GM23338 (cell line): ENCODE measurements around the gene KDM5C. TPM values are rescaled to one million over a fixed set of nuclear protein-coding genes. Genes with fewer than 3 reads are reported as not detected.

ENCODE experiments used
- ATAC-seq: fragments of 200-7000 bp; cut with Tn5 transposase; 3 replicates; pipeline ENCODE4 v1.9.1; 2020
- DNase-seq: peaks from one replicate; pipeline ENCODE4 v3.0.0-alpha.2; 2015; ENCODE audit warnings: low spot score
- H2AFZ ChIP-seq: fragments of 200-600 bp; sonication (generic); 2 replicates; pipeline ENCODE4 v1.8.0; 2016; ENCODE audit warnings: antibody characterized with exemption, mild to moderate bottlenecking, moderate library complexity
- H3F3A ChIP-seq: fragments of 200-600 bp; sonication (generic); replicated peaks from 2 replicates; pipeline ENCODE4 v1.8.0; 2017; ENCODE audit warnings: antibody characterized with exemption, mixed run types, low read depth
- H3K27ac ChIP-seq: fragments of 200-600 bp; sonication (generic); 2 replicates; pipeline ENCODE4 v1.6.1; 2016; ENCODE audit warnings: low read depth
- H3K27me3 ChIP-seq: fragments of 200-600 bp; sonication (generic); 2 replicates; pipeline ENCODE4 v1.8.0; 2016; ENCODE audit warnings: mild to moderate bottlenecking, mixed run types, moderate library complexity; ENCODE audit not compliant: insufficient read depth
- H3K36me3 ChIP-seq: fragments of 200-600 bp; sonication (generic); 2 replicates; pipeline ENCODE4 v1.8.0; 2016; ENCODE audit warnings: mild to moderate bottlenecking; ENCODE audit not compliant: insufficient read depth
- H3K4me1 ChIP-seq: fragments of 200-600 bp; sonication (generic); 2 replicates; pipeline ENCODE4 v1.8.0; 2016; ENCODE audit warnings: mild to moderate bottlenecking, moderate library complexity; ENCODE audit not compliant: insufficient read depth
- H3K4me2 ChIP-seq: fragments of 200-600 bp; sonication (generic); 2 replicates; pipeline ENCODE4 v1.7.1; 2017; ENCODE audit warnings: mixed run types
- H3K4me3 ChIP-seq: fragments of 200-600 bp; sonication (generic); 2 replicates; pipeline ENCODE4 v1.6.1; 2016; ENCODE audit warnings: mixed run types
- H3K79me2 ChIP-seq: fragments of 200-600 bp; sonication (generic); replicated peaks from 2 replicates; pipeline ENCODE4 v1.8.0; 2017; ENCODE audit warnings: mild to moderate bottlenecking; ENCODE audit not compliant: insufficient read depth
- H3K9me2 ChIP-seq: fragments of 200-600 bp; sonication (generic); 2 replicates; pipeline ENCODE4 v1.8.0; 2017; ENCODE audit not compliant: insufficient read depth
- H4K20me1 ChIP-seq: fragments of 200-600 bp; sonication (generic); replicated peaks from 2 replicates; pipeline ENCODE4 v1.8.0; 2017; ENCODE audit warnings: mild to moderate bottlenecking; ENCODE audit not compliant: insufficient read depth
- H3K27ac Mint-ChIP-seq: 2 replicates; pipeline ENCODE4 v1.8.0; 2020; ENCODE audit warnings: inconsistent platforms, mild to moderate bottlenecking, moderate library complexity, mixed read lengths
- H3K27me3 Mint-ChIP-seq: 3 replicates; pipeline ENCODE4 v1.8.0; 2022; ENCODE audit warnings: low read depth, mild to moderate bottlenecking, moderate library complexity, mixed read lengths, inconsistent platforms; ENCODE audit not compliant: insufficient read depth, poor library complexity
- H3K36me3 Mint-ChIP-seq: 3 replicates; pipeline ENCODE4 v1.8.0; 2021; ENCODE audit warnings: low read depth, mild to moderate bottlenecking, inconsistent platforms, moderate library complexity, mixed read lengths
- H3K4me1 Mint-ChIP-seq: 3 replicates; pipeline ENCODE4 v1.8.0; 2020; ENCODE audit warnings: mild to moderate bottlenecking, inconsistent platforms, mixed read lengths
- H3K4me3 Mint-ChIP-seq: 3 replicates; pipeline ENCODE4 v1.8.0; 2021; ENCODE audit warnings: moderate library complexity, mild to moderate bottlenecking, inconsistent platforms, mixed read lengths
- H3K9me3 Mint-ChIP-seq: 3 replicates; pipeline ENCODE4 v1.8.0; 2020; ENCODE audit warnings: moderate library complexity, mild to moderate bottlenecking, inconsistent platforms, mixed read lengths
- CREB1 ChIP-seq: fragments of 250-450 bp; sonication (Bioruptor Pico); IDR thresholded peaks from 2 replicates; pipeline ENCODE4 v1.5.0; 2020; ENCODE audit warnings: low read depth, mild to moderate bottlenecking, moderate library complexity
- CTCF ChIP-seq, 2 experiments: fragments of 200-600 bp in 1 of 2; sonication (generic) in 1 of 2; conservative IDR thresholded peaks; 2 replicates each; pipeline versions ENCODE4 v1.5.1 to v1.6.1; 2016 to 2017; ENCODE audit warnings: antibody characterized with exemption in 2 of 2, low read depth in 2 of 2, mild to moderate bottlenecking in 2 of 2, moderate library complexity in 1 of 2
- ETS1 ChIP-seq: IDR thresholded peaks from 2 replicates; pipeline ENCODE4 v1.6.1; 2016; ENCODE audit warnings: antibody characterized with exemption
- EZH2 ChIP-seq: fragments of 200-600 bp; sonication (generic); IDR thresholded peaks from one replicate; pipeline ENCODE4 v1.8.0; 2017; ENCODE audit warnings: antibody characterized with exemption, mild to moderate bottlenecking, low read depth; ENCODE audit not compliant: unreplicated experiment
- EZH2phosphoT487 ChIP-seq: fragments of 200-600 bp; sonication (generic); IDR thresholded peaks from one replicate; pipeline ENCODE4 v1.8.1; 2018; ENCODE audit warnings: antibody characterized with exemption; ENCODE audit not compliant: unreplicated experiment
- JUNB ChIP-seq: IDR thresholded peaks from one replicate; pipeline ENCODE4 v1.6.1; 2016; ENCODE audit warnings: antibody characterized with exemption; ENCODE audit not compliant: unreplicated experiment
- NANOG ChIP-seq: IDR thresholded peaks from 2 replicates; pipeline ENCODE4 v1.6.1; 2016; ENCODE audit warnings: antibody characterized with exemption, borderline replicate concordance
- POLR2AphosphoS5 ChIP-seq: IDR thresholded peaks from 2 replicates; pipeline ENCODE4 v1.6.1; 2016; ENCODE audit warnings: antibody characterized with exemption, low read depth
- REST ChIP-seq: IDR thresholded peaks from one replicate; pipeline ENCODE4 v1.6.1; 2018; ENCODE audit warnings: antibody characterized with exemption; ENCODE audit not compliant: unreplicated experiment
- STAT1 ChIP-seq: IDR thresholded peaks from one replicate; pipeline ENCODE4 v1.6.1; 2016; ENCODE audit warnings: antibody characterized with exemption; ENCODE audit not compliant: unreplicated experiment
- ZNF114 ChIP-seq: fragments of 250-450 bp; sonication (Bioruptor Pico); IDR thresholded peaks from 2 replicates; pipeline ENCODE4 v1.5.0; 2020; ENCODE audit warnings: mild to moderate bottlenecking, moderate library complexity
- ZNF331 ChIP-seq: fragments of 250-450 bp; sonication (Bioruptor Pico); IDR thresholded peaks from 2 replicates; pipeline ENCODE4 v1.5.0; 2020; ENCODE audit warnings: low read depth, mild to moderate bottlenecking, moderate library complexity
- ZNF462 ChIP-seq: fragments of 250-450 bp; sonication (Bioruptor Pico); IDR thresholded peaks from 2 replicates; pipeline ENCODE4 v1.5.0; 2020; ENCODE audit warnings: mild to moderate bottlenecking, moderate library complexity
- polyA plus RNA-seq: library from polyadenylated mRNA; unstranded; fragments of >200 nt; fragmentation: Nextera tagmentation; extraction: Ambion mirVana; gene quantifications from 2 replicates; pipeline ENCODE4 v1.2.1, GENCODE V29; 2016
- total RNA-seq: library from RNA; depleted of rRNA; stranded (reverse); fragments of >200 nt; shearing (Covaris generic); gene quantifications from 2 replicates; pipeline ENCODE4 v1.2.3, GENCODE V29; 2014

The KDM5C gene
- total and polyA plus RNA-seq, 2 experiments from 2014 or later, result 20.3 to 173 TPM

- Mint-ChIP-seq H3K27me3 (peaks cover 8% of the 10 kb centered on the region), H3K36me3 (peaks cover 19% of the 10 kb centered on the region), H3K27ac (no peak overlapping the region; the same call in 1 of the 2 replicates), H3K4me3 (no peak overlapping the region), H3K9me3 (peaks cover 3% of the 10 kb centered on the region; the same call in 2 of the 3 replicates), H3K4me1 (peaks cover 12% of the 10 kb centered on the region)
- no peak for TF ChIP-seq POLR2AphosphoS5
- TF ChIP-seq JUNB, result no peak
- TF ChIP-seq ZNF462 (CRISPR knock-in tag), result no peak
- TF ChIP-seq NANOG, result no peak
- no peak for TF ChIP-seq CTCF (conservative IDR thresholded peaks at IDR 0.05; ENCODE audit: low read depth in 2 of 2)
- TF ChIP-seq ETS1, result no peak
- no peak for TF ChIP-seq STAT1
- TF ChIP-seq EZH2, result no peak
- no peak for TF ChIP-seq CREB1 (CRISPR knock-in tag)
- TF ChIP-seq EZH2phosphoT487, result no peak
- TF ChIP-seq ZNF114, result no peak
- TF ChIP-seq REST, result no peak
- TF ChIP-seq ZNF331 (CRISPR knock-in tag), result no peak
- no peak for ATAC-seq
- no peaks in the 10 kb centered on the region for H4K20me1 ChIP-seq
- H3K4me1 ChIP-seq, result no peaks in the 10 kb centered on the region
- H3K27ac ChIP-seq, result no peak overlapping the region
- H3K79me2 ChIP-seq, result no peaks in the 10 kb centered on the region
- H3F3A ChIP-seq, result no peaks in the 10 kb centered on the region
- H3K4me2 ChIP-seq, result no peak overlapping the region
- no peaks in the 10 kb centered on the region for H3K9me2 ChIP-seq
- DNase-seq, result no peak
- no peak overlapping the region for H2AFZ ChIP-seq
- no peak overlapping the region for H3K4me3 ChIP-seq
- H3K36me3 ChIP-seq, result no peaks in the 10 kb centered on the region; the same call in 1 of the 2 replicates
- H3K27me3 ChIP-seq, result no peaks in the 10 kb centered on the region
Measured at GRCh38 chrX:53254570-53255461, 29.8 kb upstream of the KDM5C start.
